Neutrophil (primary cell): ENCODE data around the gene TIMP2.
"Not testable (repeated sequence)": the region's sequence is repeated elsewhere in the genome, so short reads cannot be mapped to it uniquely, and the experiment has no call there.

Experiments used
- H3K27ac ChIP-seq: fragments of 200-600 bp; sonication (generic); 2 replicates; pipeline ENCODE4 v1.5.1; 2016; ENCODE audit warnings: mild to moderate bottlenecking, moderate library complexity
- H3K27me3 ChIP-seq: fragments of 200-600 bp; sonication (generic); 2 replicates; pipeline ENCODE4 v1.6.0; 2016; ENCODE audit warnings: mild to moderate bottlenecking
- H3K36me3 ChIP-seq: fragments of 200-600 bp; sonication (generic); 2 replicates; pipeline ENCODE4 v1.5.1; 2017
- H3K4me1 ChIP-seq, 2 experiments: fragments of 200-600 bp in 1 of 2; sonication (generic) in 1 of 2; 1 replicate in 1 of 2; 2 replicates in 1 of 2; pipeline versions ENCODE4 v1.5.1 to v1.6.1; 2013 to 2016; ENCODE audit warnings: low read depth in 1 of 2, low read length in 1 of 2, mild to moderate bottlenecking in 1 of 2, moderate library complexity in 1 of 2; ENCODE audit not compliant: control insufficient read depth in 1 of 2, insufficient read depth in 1 of 2
- H3K4me3 ChIP-seq, 2 experiments: fragments of 200-600 bp in 1 of 2; sonication (generic) in 1 of 2; 1 replicate in 1 of 2; 2 replicates in 1 of 2; pipeline ENCODE4 v1.5.1; 2013 to 2016; ENCODE audit warnings: low read depth in 1 of 2, low read length in 1 of 2, mild to moderate bottlenecking in 1 of 2, moderate library complexity in 1 of 2
- H3K9me3 ChIP-seq: fragments of 200-600 bp; sonication (generic); 2 replicates; pipeline ENCODE4 v1.5.1; 2016
- CTCF ChIP-seq: fragments of 200-600 bp; sonication (generic); IDR thresholded peaks from 2 replicates; pipeline ENCODE4 v1.5.1; 2016; ENCODE audit warnings: antibody characterized with exemption

The TIMP2 gene

GRCh38 chr17:78946631-78947030 lies 21.4 kb upstream of the TIMP2 start:
- no peaks in the 10 kb centered on the region for H3K9me3 ChIP-seq
- no peaks in the 10 kb centered on the region for H3K4me1 ChIP-seq
- no peak overlapping the region for H3K27ac ChIP-seq
- no peaks in the 10 kb centered on the region for H3K27me3 ChIP-seq
- H3K4me3 ChIP-seq = no peak overlapping the region
- no peaks in the 10 kb centered on the region for H3K36me3 ChIP-seq
- TF ChIP-seq CTCF = no peak

GRCh38 chr17:78946131-78946530 lies 20.9 kb upstream of the TIMP2 start:
- Histone ChIP-seq H3K27me3 (no peaks in the 10 kb centered on the region), H3K4me3 (no peak overlapping the region), H3K36me3 (no peaks in the 10 kb centered on the region), H3K27ac (no peak overlapping the region), H3K4me1 (no peaks in the 10 kb centered on the region), H3K9me3 (no peaks in the 10 kb centered on the region)
- no peak for TF ChIP-seq CTCF

- not testable (repeated sequence) for H3K4me3 ChIP-seq, H3K4me1 ChIP-seq, H3K27ac ChIP-seq, H3K27me3 ChIP-seq, H3K36me3 ChIP-seq, H3K9me3 ChIP-seq
Observed at GRCh38 chr17:78945455-78945854, 20.3 kb upstream of the TIMP2 start.

- H3K4me3 ChIP-seq = no peak overlapping the region
- no peaks in the 10 kb centered on the region for H3K4me1 ChIP-seq
- H3K36me3 ChIP-seq = no peaks in the 10 kb centered on the region
- H3K27ac ChIP-seq = no peak overlapping the region
- TF ChIP-seq CTCF = no peak
- H3K27me3 ChIP-seq = no peaks in the 10 kb centered on the region
- H3K9me3 ChIP-seq = no peaks in the 10 kb centered on the region
Observed at GRCh38 chr17:78944956-78945355, 19.8 kb upstream of the TIMP2 start.

GRCh38 chr17:78944026-78944425 lies 18.8 kb upstream of the TIMP2 start:
- Histone ChIP-seq H3K27ac (no peak overlapping the region), H3K4me1 (no peaks in the 10 kb centered on the region), H3K4me3 (no peak overlapping the region), H3K36me3 (no peaks in the 10 kb centered on the region), H3K27me3 (no peaks in the 10 kb centered on the region), H3K9me3 (no peaks in the 10 kb centered on the region)
- TF ChIP-seq CTCF = no peak

- Histone ChIP-seq H3K27ac (no peak overlapping the region), H3K9me3 (no peaks in the 10 kb centered on the region), H3K27me3 (no peaks in the 10 kb centered on the region), H3K4me3 (no peak overlapping the region), H3K4me1 (no peaks in the 10 kb centered on the region), H3K36me3 (no peaks in the 10 kb centered on the region)
- TF ChIP-seq CTCF = no peak
Observed at GRCh38 chr17:78940708-78941107, 15.5 kb upstream of the TIMP2 start.
